ENCODE results near the gene CIT. TPM values are rescaled to one million over a fixed set of nuclear protein-coding genes. Genes with fewer than 3 reads are reported as not detected.

CIT gene
- total and polyA plus RNA-seq, 9 of the 15 experiments (the other 6 are each of a cell fraction or from before 2014, with no cell fraction given): 1.1 to 46.7 (median 21.3) TPM

DNA sequence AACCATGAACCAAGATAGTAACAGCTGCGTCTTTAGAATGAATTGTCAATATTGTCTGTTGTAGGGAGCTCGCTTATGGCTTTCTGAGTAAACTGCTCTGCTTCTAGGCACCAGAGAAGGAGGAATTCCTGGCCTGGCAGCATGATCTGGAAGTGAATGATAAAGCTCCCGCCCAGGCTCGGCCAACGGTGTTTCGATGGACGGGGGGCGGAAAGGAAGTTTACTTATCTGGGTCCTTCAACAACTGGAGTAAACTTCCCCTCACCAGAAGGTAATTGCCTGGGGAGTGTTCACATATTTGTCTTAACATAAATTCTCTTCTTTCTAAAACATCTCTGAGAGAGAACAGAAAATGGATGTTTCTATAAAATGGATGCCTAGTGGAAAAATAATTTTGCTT, 204.9 kb downstream of the CIT start (continued):
- TF ChIP-seq MYC (IDR thresholded peaks at IDR 0.05; ENCODE audit: low read depth, low read length) (peak; percentile 22; the same call in 1 of the 2 replicates), MYC (CRISPR knock-in tag; IDR thresholded peaks at IDR 0.05; ENCODE audit: borderline replicate concordance, low read depth) (no peak), ZNF175 (CRISPR knock-in tag; IDR thresholded peaks at IDR 0.05; ENCODE audit: low read depth) (no peak), SRSF1 (IDR thresholded peaks at IDR 0.05; ENCODE audit: low read depth, low read length) (no peak), TARDBP (IDR thresholded peaks at IDR 0.05) (no peak), POLR3A (IDR thresholded peaks at IDR 0.05; ENCODE audit: borderline replicate concordance, extremely low read depth, insufficient read depth, insufficient read length) (no peak), TAF15 (IDR thresholded peaks at IDR 0.05; ENCODE audit: low read depth, low read length) (no peak), TAL1 (IDR thresholded peaks at IDR 0.05) (peak; percentile 63), ZNF551 (CRISPR knock-in tag; IDR thresholded peaks at IDR 0.05) (no peak), TRIM28 (IDR thresholded peaks at IDR 0.05) (no peak)
- TF ChIP-seq, protein P1, sequence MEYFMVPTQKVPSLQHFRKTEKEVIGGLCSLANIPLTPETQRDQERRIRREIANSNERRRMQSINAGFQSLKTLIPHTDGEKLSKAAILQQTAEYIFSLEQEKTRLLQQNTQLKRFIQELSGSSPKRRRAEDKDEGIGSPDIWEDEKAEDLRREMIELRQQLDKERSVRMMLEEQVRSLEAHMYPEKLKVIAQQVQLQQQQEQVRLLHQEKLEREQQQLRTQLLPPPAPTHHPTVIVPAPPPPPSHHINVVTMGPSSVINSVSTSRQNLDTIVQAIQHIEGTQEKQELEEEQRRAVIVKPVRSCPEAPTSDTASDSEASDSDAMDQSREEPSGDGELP (CRISPR knock-in tag; IDR thresholded peaks at IDR 0.05; ENCODE audit: borderline replicate concordance): no peak
- TF ChIP-seq, protein P2, sequence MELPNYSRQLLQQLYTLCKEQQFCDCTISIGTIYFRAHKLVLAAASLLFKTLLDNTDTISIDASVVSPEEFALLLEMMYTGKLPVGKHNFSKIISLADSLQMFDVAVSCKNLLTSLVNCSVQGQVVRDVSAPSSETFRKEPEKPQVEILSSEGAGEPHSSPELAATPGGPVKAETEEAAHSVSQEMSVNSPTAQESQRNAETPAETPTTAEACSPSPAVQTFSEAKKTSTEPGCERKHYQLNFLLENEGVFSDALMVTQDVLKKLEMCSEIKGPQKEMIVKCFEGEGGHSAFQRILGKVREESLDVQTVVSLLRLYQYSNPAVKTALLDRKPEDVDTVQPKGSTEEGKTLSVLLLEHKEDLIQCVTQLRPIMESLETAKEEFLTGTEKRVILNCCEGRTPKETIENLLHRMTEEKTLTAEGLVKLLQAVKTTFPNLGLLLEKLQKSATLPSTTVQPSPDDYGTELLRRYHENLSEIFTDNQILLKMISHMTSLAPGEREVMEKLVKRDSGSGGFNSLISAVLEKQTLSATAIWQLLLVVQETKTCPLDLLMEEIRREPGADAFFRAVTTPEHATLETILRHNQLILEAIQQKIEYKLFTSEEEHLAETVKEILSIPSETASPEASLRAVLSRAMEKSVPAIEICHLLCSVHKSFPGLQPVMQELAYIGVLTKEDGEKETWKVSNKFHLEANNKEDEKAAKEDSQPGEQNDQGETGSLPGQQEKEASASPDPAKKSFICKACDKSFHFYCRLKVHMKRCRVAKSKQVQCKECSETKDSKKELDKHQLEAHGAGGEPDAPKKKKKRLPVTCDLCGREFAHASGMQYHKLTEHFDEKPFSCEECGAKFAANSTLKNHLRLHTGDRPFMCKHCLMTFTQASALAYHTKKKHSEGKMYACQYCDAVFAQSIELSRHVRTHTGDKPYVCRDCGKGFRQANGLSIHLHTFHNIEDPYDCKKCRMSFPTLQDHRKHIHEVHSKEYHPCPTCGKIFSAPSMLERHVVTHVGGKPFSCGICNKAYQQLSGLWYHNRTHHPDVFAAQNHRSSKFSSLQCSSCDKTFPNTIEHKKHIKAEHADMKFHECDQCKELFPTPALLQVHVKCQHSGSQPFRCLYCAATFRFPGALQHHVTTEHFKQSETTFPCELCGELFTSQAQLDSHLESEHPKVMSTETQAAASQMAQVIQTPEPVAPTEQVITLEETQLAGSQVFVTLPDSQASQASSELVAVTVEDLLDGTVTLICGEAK (IDR thresholded peaks at IDR 0.05): peak; percentile 45; the same call in 1 of the 2 replicates
- TF ChIP-seq, protein P2 (CRISPR knock-in tag; IDR thresholded peaks at IDR 0.05): no peak
- TF ChIP-seq, protein P3, sequence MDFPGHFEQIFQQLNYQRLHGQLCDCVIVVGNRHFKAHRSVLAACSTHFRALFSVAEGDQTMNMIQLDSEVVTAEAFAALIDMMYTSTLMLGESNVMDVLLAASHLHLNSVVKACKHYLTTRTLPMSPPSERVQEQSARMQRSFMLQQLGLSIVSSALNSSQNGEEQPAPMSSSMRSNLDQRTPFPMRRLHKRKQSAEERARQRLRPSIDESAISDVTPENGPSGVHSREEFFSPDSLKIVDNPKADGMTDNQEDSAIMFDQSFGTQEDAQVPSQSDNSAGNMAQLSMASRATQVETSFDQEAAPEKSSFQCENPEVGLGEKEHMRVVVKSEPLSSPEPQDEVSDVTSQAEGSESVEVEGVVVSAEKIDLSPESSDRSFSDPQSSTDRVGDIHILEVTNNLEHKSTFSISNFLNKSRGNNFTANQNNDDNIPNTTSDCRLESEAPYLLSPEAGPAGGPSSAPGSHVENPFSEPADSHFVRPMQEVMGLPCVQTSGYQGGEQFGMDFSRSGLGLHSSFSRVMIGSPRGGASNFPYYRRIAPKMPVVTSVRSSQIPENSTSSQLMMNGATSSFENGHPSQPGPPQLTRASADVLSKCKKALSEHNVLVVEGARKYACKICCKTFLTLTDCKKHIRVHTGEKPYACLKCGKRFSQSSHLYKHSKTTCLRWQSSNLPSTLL (IDR thresholded peaks at IDR 0.05): no peak
- TF ChIP-seq, protein P4, sequence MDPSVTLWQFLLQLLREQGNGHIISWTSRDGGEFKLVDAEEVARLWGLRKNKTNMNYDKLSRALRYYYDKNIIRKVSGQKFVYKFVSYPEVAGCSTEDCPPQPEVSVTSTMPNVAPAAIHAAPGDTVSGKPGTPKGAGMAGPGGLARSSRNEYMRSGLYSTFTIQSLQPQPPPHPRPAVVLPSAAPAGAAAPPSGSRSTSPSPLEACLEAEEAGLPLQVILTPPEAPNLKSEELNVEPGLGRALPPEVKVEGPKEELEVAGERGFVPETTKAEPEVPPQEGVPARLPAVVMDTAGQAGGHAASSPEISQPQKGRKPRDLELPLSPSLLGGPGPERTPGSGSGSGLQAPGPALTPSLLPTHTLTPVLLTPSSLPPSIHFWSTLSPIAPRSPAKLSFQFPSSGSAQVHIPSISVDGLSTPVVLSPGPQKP (CRISPR knock-in tag; IDR thresholded peaks at IDR 0.05): no peak

Data from K562 (cell line).